ENCODE measurements around the gene FBXO3. TPM values are rescaled to one million over a fixed set of nuclear protein-coding genes. Genes with fewer than 3 reads are reported as not detected.

Gene FBXO3
- total and polyA plus RNA-seq, 9 of the 15 experiments (the other 6 are each of a cell fraction or from before 2014, with no cell fraction given): 11.6 to 59.3 (median 29.2) TPM

DNA sequence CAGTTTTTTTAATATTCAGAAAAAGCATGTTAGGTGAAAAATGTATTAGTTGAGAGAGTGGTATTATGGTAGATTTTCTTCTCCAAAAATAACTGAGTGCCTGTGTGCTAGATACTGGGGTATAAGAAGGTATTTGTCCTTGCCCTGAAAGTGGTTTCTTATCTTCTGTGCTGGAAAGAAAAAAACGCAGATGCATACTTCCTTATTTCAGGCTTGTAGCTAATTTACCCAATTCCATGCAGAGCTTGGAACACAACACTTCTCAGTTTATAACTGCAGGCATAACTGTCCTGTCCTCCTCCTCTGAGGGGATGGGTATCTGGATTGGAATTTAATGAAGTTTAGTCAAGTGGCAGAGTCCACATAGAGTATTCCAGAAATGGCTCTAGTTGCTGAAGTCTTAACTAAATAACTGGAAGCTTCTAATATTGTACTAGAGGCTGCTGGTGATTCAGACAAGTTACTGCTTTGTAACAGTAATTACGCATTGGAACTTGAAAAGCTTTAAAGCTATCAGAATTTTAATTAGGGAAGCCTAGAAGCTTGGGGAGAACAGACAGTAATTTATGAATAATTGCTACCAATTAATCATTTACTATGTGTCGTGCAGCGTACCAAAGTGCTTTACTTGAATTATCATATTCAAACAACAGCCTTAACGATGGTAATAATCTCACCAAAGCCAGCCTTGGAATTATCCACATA, 61.0 kb downstream of the FBXO3 start:
- in situ Hi-C loops (cut with MboI) (no loop called here), intact Hi-C loops (cut with micrococcal nuclease) (no loop called here)
- Histone ChIP-seq H3K79me2 (ENCODE audit: control insufficient read depth, insufficient read depth, low read length) (peaks cover 11% of the 10 kb centered on the region; the same call in 1 of the 3 replicates), H3K36me3 (ENCODE audit: control insufficient read depth, insufficient read depth, low read length) (peaks cover 86% of the 10 kb centered on the region), H3K4me2 (ENCODE audit: insufficient read depth, low read length) (no peak overlapping the region), H3K27ac (ENCODE audit: extremely low read depth, low read depth, low read length) (peak overlapping the region; percentile 16; the same call in 2 of the 3 replicates), H3K9me1 (ENCODE audit: control insufficient read depth, insufficient read depth, low read length) (peaks cover 4% of the 10 kb centered on the region), H3K4me1 (replicated peaks in 1 of 2; ENCODE audit: control insufficient read depth in 2 of 2, insufficient read depth in 2 of 2, low read length in 2 of 2) (peaks cover 0 to 4% of the 10 kb centered on the region in 2 experiments; a peak in 3 of 5 replicates), H3K27me3 (ENCODE audit: control insufficient read depth in 2 of 2, insufficient read depth in 2 of 2, low read length in 2 of 2) (no peaks in the 10 kb centered on the region), H3K9ac (ENCODE audit: insufficient read depth in 1 of 2, low read depth in 2 of 2, low read length in 2 of 2) (no peak overlapping the region), H4K20me1 (replicated peaks; ENCODE audit: control insufficient read depth, insufficient read depth, low read length) (no peaks in the 10 kb centered on the region), H3K9me3 (replicated peaks; ENCODE audit: control insufficient read depth, insufficient read depth, low read depth, low read length) (no peaks in the 10 kb centered on the region), H2AFZ (ENCODE audit: low read depth, low read length) (no peak overlapping the region), H3K4me3 (no peak overlapping the region)
- no TSS peak for BruUV-seq (replicated peaks)
- ATAC-seq (peak; percentile 39), FAIRE-seq (no peak), DNase-seq (ENCODE audit: extremely low read depth in 1 of 4, low spot score in 3 of 4) (no peak)
- ChIA-PET CTCF (ENCODE audit: low intra/inter-chr PET ratio) (no interaction called here), POLR2A (interaction anchor here (0.9 to 1.0 kb wide), 3 partner anchors 11 to 29 kb away, joined by 3 read pairs; no protein-coding TSS in a partner anchor)
- no peak for TF ChIP-seq TEAD4 (IDR thresholded peaks at IDR 0.05; ENCODE audit: low read length)
- TF ChIP-seq TEAD4 (CRISPR knock-in tag; IDR thresholded peaks at IDR 0.05; ENCODE audit: borderline replicate concordance): no peak
- peak; percentile 84 for TF ChIP-seq ZNF384 (IDR thresholded peaks at IDR 0.05; ENCODE audit: low read depth, low read length)
- no peak for TF ChIP-seq ZNF551 (CRISPR knock-in tag; IDR thresholded peaks at IDR 0.05)
- TF ChIP-seq SMARCA4 (IDR thresholded peaks at IDR 0.05): 0 out of 2 replicates have a peak, but pooled peaks have one; percentile 19
- TF ChIP-seq ATF1 (CRISPR knock-in tag; IDR thresholded peaks at IDR 0.05): no peak
- no peak for TF ChIP-seq ATF1 (tag; IDR thresholded peaks at IDR 0.05)
- TF ChIP-seq ETV6 (IDR thresholded peaks at IDR 0.05; ENCODE audit: borderline replicate concordance in 1 of 2, low read depth in 2 of 2, low read length in 1 of 2): no peak
- no peak for TF ChIP-seq ETV6 (CRISPR knock-in tag; IDR thresholded peaks at IDR 0.05; ENCODE audit: borderline replicate concordance)
- peak; percentile 72; the same call in 1 of the 2 replicates for TF ChIP-seq ZNF766 (CRISPR knock-in tag; conservative IDR thresholded peaks at IDR 0.05)
- no peak for TF ChIP-seq ZHX1 (conservative IDR thresholded peaks at IDR 0.05; ENCODE audit: low read length)
- WGBS (ENCODE audit: insufficient coverage, low coverage, missing lambda C conversion rate): 57% methylated on average over 5 of the region's 5 CpGs
